ENCODE data around the gene MCM3. TPM values are rescaled to one million over a fixed set of nuclear protein-coding genes. Genes with fewer than 3 reads are reported as not detected.

The MCM3 gene
- total and polyA plus RNA-seq, 8 donors = 22.8 to 50.0 (median 30.8) TPM

DNA sequence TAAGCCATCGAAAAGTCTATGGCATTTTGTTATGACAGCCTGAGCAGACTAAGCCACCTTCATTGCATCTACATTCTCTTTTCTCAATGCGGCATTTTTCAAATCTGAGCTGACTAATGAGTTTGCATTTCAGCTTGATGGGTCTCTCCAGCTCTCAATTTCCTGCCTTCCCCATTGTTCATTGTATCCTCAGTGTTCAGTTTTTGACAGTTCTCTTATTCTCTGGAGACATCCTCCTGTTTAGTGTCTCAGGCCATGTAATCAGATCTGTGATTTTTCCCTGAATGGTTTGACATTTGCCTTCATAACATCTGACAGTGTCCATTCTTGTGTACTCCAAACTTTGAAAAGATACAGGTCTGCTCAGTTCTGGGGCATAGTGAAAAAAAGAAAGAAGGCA, 27.9 kb upstream of the MCM3 start:
- TF ChIP-seq EP300 (IDR thresholded peaks at IDR 0.05) (no peak), POLR2A (IDR thresholded peaks at IDR 0.05) (no peak), CTCF (IDR thresholded peaks at IDR 0.05) (no peak), POLR2AphosphoS5 (IDR thresholded peaks at IDR 0.05) (no peak)
- H3K4me3 ChIP-seq = no peak overlapping the region
- no peaks in the 10 kb centered on the region for H3K9me3 ChIP-seq
- 91 to 98% (median 91%) methylated on average over 2 of the region's 2 CpGs for WGBS, 5 donors
- DNase-seq = no peak
- intact Hi-C loops (cut with DNase I; ENCODE audit: low total_unique reads) = no loop called here
- peaks cover 0 to 12% (median 2%) of the 10 kb centered on the region in 4 donors for H3K4me1 ChIP-seq
- H3K27me3 ChIP-seq = no peaks in the 10 kb centered on the region
- H3K36me3 ChIP-seq = no peaks in the 10 kb centered on the region
- H3K27ac ChIP-seq = no peak overlapping the region

DNA sequence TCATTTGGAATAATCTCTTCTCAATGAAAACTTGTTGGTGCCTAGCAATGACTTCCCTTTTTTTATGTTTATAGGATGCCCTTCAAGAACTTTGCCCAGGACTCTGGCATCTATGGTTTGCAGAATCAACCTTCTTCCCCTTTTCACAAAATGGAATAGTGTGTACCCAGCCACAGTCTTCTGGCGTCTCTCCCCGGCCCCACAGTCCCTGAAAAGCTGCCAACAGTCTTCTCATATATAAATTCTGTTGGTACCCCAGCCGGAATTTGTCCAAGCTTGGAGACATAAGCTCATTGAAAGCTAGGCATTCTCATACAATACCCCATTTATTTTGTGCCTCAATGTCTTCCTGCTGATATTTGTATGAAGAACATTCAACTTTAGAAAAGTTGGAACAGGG, 26.4 kb upstream of the MCM3 start:
- Histone ChIP-seq H3K36me3 (no peaks in the 10 kb centered on the region), H3K9me3 (no peaks in the 10 kb centered on the region), H3K27me3 (no peaks in the 10 kb centered on the region), H3K4me3 (no peak overlapping the region), H3K4me1 (peaks cover 0 to 25% (median under 1%) of the 10 kb centered on the region in 4 donors), H3K27ac (no peak overlapping the region)
- no peak for TF ChIP-seq POLR2AphosphoS5 (IDR thresholded peaks at IDR 0.05)
- TF ChIP-seq EP300 (IDR thresholded peaks at IDR 0.05) = no peak
- 53 to 77% (median 76%) methylated on average over 3 of the region's 3 CpGs for WGBS, 5 donors
- intact Hi-C loops (cut with DNase I; ENCODE audit: low total_unique reads) = no loop called here
- DNase-seq = peak in 1 of 2 donors; percentile 36

- intact Hi-C loops (cut with DNase I; ENCODE audit: low total_unique reads) = no loop called here
These were observed 23.4 kb upstream of the MCM3 start for GRCh38 chr6:52307900-52308372.

DNA sequence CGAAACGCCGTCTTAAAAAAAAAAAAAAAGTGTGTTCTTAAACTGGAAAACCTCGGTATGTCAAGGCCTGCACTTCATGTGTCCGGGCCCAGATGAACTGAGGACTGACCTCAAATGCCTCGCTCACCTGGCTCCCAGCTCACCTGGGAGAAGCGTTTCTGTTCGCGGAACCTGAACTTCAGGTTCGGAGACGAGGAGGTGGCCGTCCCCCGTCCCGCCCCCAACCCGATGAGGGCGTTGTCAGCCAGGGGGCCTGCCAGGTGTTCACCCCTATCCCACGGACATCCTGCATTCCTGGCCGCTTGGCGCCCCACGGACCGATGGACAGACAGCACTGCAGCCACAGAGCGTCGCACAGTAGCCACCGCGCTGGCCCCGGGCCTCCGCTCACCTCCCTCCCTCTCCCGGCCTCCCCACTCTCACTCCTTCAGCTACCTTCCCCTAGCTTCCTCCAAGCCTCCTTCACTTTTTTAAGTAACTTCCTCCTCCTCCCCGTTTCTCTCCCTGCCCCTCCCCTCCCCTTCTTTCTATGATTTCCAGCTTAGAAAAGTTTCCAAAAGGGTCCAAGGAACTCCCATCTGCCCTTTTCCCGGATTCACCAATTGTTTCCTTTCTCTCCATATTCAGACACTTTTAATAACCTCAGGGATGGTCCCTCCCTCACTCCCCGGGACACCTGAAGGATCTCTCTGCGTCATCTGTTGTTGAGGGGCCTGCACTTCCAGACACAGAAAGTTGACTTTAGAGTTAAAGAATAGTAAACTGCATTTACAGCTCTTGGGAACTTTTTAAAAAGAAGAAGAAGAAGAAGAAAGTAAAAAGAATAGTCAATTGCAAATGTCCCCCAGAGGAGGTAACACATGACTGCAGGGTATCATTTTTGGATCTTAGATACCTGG, 22.7 kb upstream of the MCM3 start:
- intact Hi-C loops (cut with DNase I; ENCODE audit: low total_unique reads) = no loop called here

More at GRCh38 chr6:52307900-52308372, 23.4 kb upstream of the MCM3 start:
- Histone ChIP-seq H3K9me3 (no peaks in the 10 kb centered on the region), H3K4me3 (no peak overlapping the region), H3K27ac (no peak overlapping the region), H3K36me3 (no peaks in the 10 kb centered on the region), H3K27me3 (no peaks in the 10 kb centered on the region), H3K4me1 (peaks cover 12 to 49% (median 20%) of the 10 kb centered on the region in 4 donors)
- TF ChIP-seq EP300 (IDR thresholded peaks at IDR 0.05) (no peak), CTCF (IDR thresholded peaks at IDR 0.05) (no peak), POLR2A (IDR thresholded peaks at IDR 0.05) (no peak), POLR2AphosphoS5 (IDR thresholded peaks at IDR 0.05) (no peak)
- WGBS, 5 donors = 38 to 71% (median 59%) methylated on average over 1 of the region's 1 CpG
- no peak for DNase-seq

More for the DNA sequence above, 22.7 kb upstream of the MCM3 start:
- no peaks in the 10 kb centered on the region for H3K27me3 ChIP-seq
- peak in 1 of 2 donors; percentile 78 for DNase-seq
- peak overlapping the region in 1 of 5 donors; percentile 32 for H3K27ac ChIP-seq
- H3K4me1 ChIP-seq = peaks cover 12 to 49% (median 20%) of the 10 kb centered on the region in 4 donors
- H3K9me3 ChIP-seq = no peaks in the 10 kb centered on the region
- WGBS, 5 donors = 46 to 76% (median 58%) methylated on average over 31 to 32 of the region's 32 CpGs
- no peak overlapping the region for H3K4me3 ChIP-seq
- H3K36me3 ChIP-seq = no peaks in the 10 kb centered on the region
- TF ChIP-seq POLR2AphosphoS5 (IDR thresholded peaks at IDR 0.05) (no peak), POLR2A (IDR thresholded peaks at IDR 0.05) (no peak), CTCF (IDR thresholded peaks at IDR 0.05) (no peak), EP300 (IDR thresholded peaks at IDR 0.05) (no peak)

All from stomach (tissue), 9 donors.